Natural killer cell (primary cell): ENCODE measurements around the gene EIF4E1B. TPM values are rescaled to one million over a fixed set of nuclear protein-coding genes. Genes with fewer than 3 reads are reported as not detected.
"Not testable (repeated sequence)": the region's sequence is repeated elsewhere in the genome, so short reads cannot be mapped to it uniquely, and the experiment has no call there.

Experiments used
- ATAC-seq, 3 donors: fragments of 150-1000 bp in 2 of 3; fragments of 200-7000 bp in 1 of 3; cut with Tn5 transposase; 1 replicate in 1 of 3; 2 replicates in 2 of 3; pipeline ENCODE4 v1.10.0; 2021; ENCODE audit warnings: mild to moderate bottlenecking in 2 of 3, moderate library complexity in 2 of 3
- DNase-seq, 2 donors: peaks; one replicate each; pipeline versions ENCODE4 v3.0.0 to v3.0.0-alpha.2; 2013 to 2021; ENCODE audit warnings: mixed read lengths in 1 of 2
- H3K27ac ChIP-seq: one replicate; pipeline ENCODE4 v1.5.1; 2013; ENCODE audit warnings: mild to moderate bottlenecking, low read length
- H3K27me3 ChIP-seq: one replicate; pipeline ENCODE4 v1.6.1; 2013; ENCODE audit warnings: low read length; ENCODE audit not compliant: control insufficient read depth, insufficient read depth
- H3K36me3 ChIP-seq: one replicate; pipeline ENCODE4 v1.6.1; 2013; ENCODE audit warnings: low read length; ENCODE audit not compliant: control insufficient read depth, insufficient read depth
- H3K4me1 ChIP-seq: one replicate; pipeline ENCODE4 v1.6.1; 2013; ENCODE audit warnings: low read length; ENCODE audit not compliant: control insufficient read depth, insufficient read depth
- H3K4me3 ChIP-seq: one replicate; pipeline ENCODE4 v1.5.1; 2013; ENCODE audit warnings: low read length
- H3K9me3 ChIP-seq: one replicate; pipeline ENCODE4 v1.6.1; 2013; ENCODE audit warnings: low read length; ENCODE audit not compliant: control insufficient read depth, insufficient read depth
- H3K27ac Mint-ChIP-seq, 2 donors: one replicate each; pipeline ENCODE4 v1.8.0; 2022; ENCODE audit warnings: mild to moderate bottlenecking in 2 of 2, mixed read lengths in 2 of 2, moderate library complexity in 1 of 2
- H3K27me3 Mint-ChIP-seq, 2 donors: one replicate each; pipeline ENCODE4 v1.8.0; 2022; ENCODE audit warnings: low read depth in 2 of 2, mixed read lengths in 2 of 2
- H3K36me3 Mint-ChIP-seq: one replicate; pipeline ENCODE4 v1.8.0; 2022; ENCODE audit warnings: mixed read lengths
- H3K4me1 Mint-ChIP-seq, 2 donors: one replicate each; pipeline ENCODE4 v1.8.0; 2022; ENCODE audit warnings: mixed read lengths in 2 of 2
- H3K4me3 Mint-ChIP-seq: one replicate; pipeline ENCODE4 v1.8.0; 2022; ENCODE audit warnings: mild to moderate bottlenecking, moderate library complexity, mixed read lengths
- H3K9me3 Mint-ChIP-seq, 2 donors: one replicate each; pipeline ENCODE4 v1.8.0; 2022; ENCODE audit warnings: mixed read lengths in 2 of 2
- WGBS: methylation state at CpG from one replicate; pipeline ENCODE4 v1.1.7; 2013; ENCODE audit warnings: missing lambda C conversion rate; ENCODE audit not compliant: insufficient coverage; 5-methylcytosine and 5-hydroxymethylcytosine counted together
- intact Hi-C: fragments of 100-400 bp; cut with micrococcal nuclease; formaldehyde crosslinking; loops from one replicate; pipeline ENCODE4 v1.14.2; 2022
- total RNA-seq, 4 donors: library from RNA; stranded (reverse); fragments of 120-200 nt in 1 of 4; gene quantifications; one replicate each; pipeline versions ENCODE4 v1.2.3 to v1.2.4, GENCODE V29; 2013 to 2022
- TF ChIP-seq, protein P1 (sequence below): fragments of 200-600 bp; IDR thresholded peaks from one replicate; pipeline ENCODE4 v1.8.0; 2022; ENCODE audit warnings: antibody characterized with exemption

Gene EIF4E1B
- total RNA-seq, 3 donors from 2014 or later (not counting 1 experiment from before 2014, with no cell fraction given) = not detected

DNA sequence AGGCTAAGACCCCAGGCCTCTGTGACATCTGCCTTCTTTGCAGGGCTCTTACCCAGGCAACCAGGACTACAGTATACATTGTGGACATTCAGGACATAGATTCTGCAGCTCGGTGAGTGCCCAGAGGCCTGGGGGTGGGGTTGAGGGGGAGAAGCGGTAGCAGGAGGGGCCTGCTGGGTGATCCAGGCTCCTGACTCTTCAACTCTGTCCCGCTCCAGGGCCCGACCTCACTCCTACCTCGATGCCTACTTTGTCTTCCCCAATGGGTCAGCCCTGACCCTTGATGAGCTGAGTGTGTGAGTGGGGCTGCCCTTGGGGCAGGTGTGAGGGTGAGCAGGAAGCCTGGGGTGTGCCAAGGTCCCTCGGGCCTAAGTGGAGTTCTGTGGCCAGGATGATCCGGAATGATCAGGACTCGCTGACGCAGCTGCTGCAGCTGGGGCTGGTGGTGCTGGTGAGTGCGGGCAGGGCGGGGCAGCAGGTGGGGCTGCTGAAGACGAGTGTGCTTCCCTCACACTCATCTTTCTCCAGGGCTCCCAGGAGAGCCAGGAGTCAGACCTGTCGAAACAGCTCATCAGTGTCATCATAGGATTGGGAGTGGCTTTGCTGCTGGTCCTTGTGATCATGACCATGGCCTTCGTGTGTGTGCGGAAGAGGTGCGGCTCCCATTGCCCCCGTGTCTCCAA lies 40.3 kb upstream of the EIF4E1B start:
- Mint-ChIP-seq H3K27me3 (peaks cover 0 to 9% of the 10 kb centered on the region in 2 donors), H3K9me3 (no peaks in the 10 kb centered on the region), H3K36me3 (no peaks in the 10 kb centered on the region), H3K27ac (no peak overlapping the region), H3K4me1 (no peaks in the 10 kb centered on the region), H3K4me3 (no peak overlapping the region)
- no peaks in the 10 kb centered on the region for H3K27me3 ChIP-seq
- WGBS = 90% methylated on average over 13 of the region's 17 CpGs
- TF ChIP-seq, protein P1, sequence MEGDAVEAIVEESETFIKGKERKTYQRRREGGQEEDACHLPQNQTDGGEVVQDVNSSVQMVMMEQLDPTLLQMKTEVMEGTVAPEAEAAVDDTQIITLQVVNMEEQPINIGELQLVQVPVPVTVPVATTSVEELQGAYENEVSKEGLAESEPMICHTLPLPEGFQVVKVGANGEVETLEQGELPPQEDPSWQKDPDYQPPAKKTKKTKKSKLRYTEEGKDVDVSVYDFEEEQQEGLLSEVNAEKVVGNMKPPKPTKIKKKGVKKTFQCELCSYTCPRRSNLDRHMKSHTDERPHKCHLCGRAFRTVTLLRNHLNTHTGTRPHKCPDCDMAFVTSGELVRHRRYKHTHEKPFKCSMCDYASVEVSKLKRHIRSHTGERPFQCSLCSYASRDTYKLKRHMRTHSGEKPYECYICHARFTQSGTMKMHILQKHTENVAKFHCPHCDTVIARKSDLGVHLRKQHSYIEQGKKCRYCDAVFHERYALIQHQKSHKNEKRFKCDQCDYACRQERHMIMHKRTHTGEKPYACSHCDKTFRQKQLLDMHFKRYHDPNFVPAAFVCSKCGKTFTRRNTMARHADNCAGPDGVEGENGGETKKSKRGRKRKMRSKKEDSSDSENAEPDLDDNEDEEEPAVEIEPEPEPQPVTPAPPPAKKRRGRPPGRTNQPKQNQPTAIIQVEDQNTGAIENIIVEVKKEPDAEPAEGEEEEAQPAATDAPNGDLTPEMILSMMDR = no peak
- intact Hi-C loops = no loop called here
- H3K27ac ChIP-seq = no peak overlapping the region
- H3K9me3 ChIP-seq = peaks cover 6% of the 10 kb centered on the region
- ATAC-seq (no peak), DNase-seq (no peak)
- no peaks in the 10 kb centered on the region for H3K4me1 ChIP-seq
- no peaks in the 10 kb centered on the region for H3K36me3 ChIP-seq
- H3K4me3 ChIP-seq = no peak overlapping the region

DNA sequence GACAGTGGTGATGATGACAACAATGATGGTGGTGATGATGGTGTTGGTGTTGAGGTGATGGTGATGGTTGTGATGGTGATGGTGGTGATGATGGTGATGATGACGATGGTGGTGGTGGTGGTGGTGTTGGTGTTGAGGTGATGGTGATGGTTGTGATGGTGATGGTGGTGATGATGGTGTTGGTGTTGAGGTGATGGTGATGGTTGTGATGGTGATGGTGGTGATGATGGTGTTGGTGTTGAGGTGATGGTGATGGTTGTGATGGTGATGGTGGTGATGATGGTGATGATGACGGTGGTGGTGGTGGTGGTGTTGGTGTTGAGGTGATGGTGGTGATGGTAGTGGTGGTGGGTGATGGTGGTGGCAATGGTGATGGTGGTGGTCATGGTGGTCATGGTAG lies 38.8 kb upstream of the EIF4E1B start:
- H3K4me1 ChIP-seq, H3K27ac Mint-ChIP-seq, H3K4me1 Mint-ChIP-seq, ATAC-seq, H3K9me3 Mint-ChIP-seq, DNase-seq, H3K27me3 ChIP-seq, intact Hi-C loops, H3K36me3 ChIP-seq, H3K27ac ChIP-seq, H3K36me3 Mint-ChIP-seq, H3K9me3 ChIP-seq, H3K4me3 ChIP-seq, H3K4me3 Mint-ChIP-seq: not testable (repeated sequence)
- 73% methylated on average over 2 of the region's 2 CpGs for WGBS
- H3K27me3 Mint-ChIP-seq = peaks cover 0 to 20% of the 10 kb centered on the region in 2 donors

DNA sequence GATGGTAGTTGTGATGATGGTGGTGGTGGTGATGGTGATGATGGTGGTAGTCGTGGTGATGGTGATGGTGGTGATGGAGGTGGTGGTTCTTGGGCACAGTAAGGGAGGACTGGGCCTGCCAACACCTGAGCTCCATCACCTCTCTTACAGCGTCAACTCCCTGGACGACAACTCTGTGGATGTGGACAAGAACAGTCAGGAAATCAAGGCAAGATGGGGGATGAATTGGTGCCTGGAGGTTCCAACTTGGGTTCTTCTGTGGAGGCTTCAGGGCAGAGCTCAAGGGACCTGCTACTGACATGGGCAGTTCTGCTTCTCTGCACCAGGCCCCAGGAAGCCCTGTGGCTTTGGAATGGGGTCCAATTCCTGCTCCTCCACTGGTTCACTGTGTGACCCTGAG lies 37.9 kb upstream of the EIF4E1B start:
- 100% methylated on average over 2 of the region's 3 CpGs for WGBS
- no peaks in the 10 kb centered on the region for H3K9me3 ChIP-seq
- H3K36me3 ChIP-seq = no peaks in the 10 kb centered on the region
- no peaks in the 10 kb centered on the region for H3K27me3 ChIP-seq
- intact Hi-C loops = no loop called here
- ATAC-seq = no peak
- no peak overlapping the region for H3K27ac ChIP-seq
- peaks cover 6% of the 10 kb centered on the region for H3K4me1 ChIP-seq
- H3K9me3 Mint-ChIP-seq = no peaks in the 10 kb centered on the region
- peaks cover 0 to 7% of the 10 kb centered on the region in 2 donors for H3K4me1 Mint-ChIP-seq
- peaks cover 0 to 20% of the 10 kb centered on the region in 2 donors for H3K27me3 Mint-ChIP-seq
- no peaks in the 10 kb centered on the region for H3K36me3 Mint-ChIP-seq
- no peak overlapping the region for H3K4me3 Mint-ChIP-seq
- DNase-seq = no peak
- no peak overlapping the region for H3K27ac Mint-ChIP-seq
- TF ChIP-seq, protein P1 = no peak
- H3K4me3 ChIP-seq = no peak overlapping the region

DNA sequence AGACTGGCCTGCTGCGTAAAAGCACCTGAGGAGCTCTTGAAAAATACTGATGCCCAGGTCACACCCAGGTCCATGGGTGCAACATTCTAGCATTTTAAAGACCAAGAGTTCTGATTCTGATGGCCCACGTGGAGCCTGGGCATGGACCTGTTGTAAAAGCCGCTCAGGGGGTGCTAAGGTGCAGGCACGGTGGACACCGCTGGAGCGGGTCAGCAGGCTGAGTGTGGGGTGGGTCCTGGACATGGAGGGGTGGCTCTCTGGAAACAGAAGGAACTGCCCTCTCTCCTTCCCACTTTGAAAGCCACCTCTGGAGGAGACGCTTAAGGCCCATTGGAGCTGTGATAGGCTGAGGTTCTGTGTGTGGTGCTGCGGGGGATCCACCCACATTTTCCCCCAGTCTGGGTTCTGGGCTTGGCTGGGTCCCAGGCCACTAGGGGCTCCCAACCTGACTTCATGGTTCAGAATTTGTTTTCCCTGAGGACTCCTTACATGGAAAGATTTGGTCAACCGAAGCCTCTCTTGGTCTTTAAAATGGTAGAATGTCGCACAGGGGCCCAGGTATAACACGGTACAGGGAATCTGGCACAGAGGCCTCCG lies 37.1 kb upstream of the EIF4E1B start:
- DNase-seq = no peak
- TF ChIP-seq, protein P1 = no peak
- Mint-ChIP-seq H3K4me1 (peaks cover 0 to 7% of the 10 kb centered on the region in 2 donors), H3K27me3 (peaks cover 0 to 18% of the 10 kb centered on the region in 2 donors), H3K36me3 (no peaks in the 10 kb centered on the region), H3K9me3 (no peaks in the 10 kb centered on the region), H3K4me3 (no peak overlapping the region), H3K27ac (no peak overlapping the region)
- H3K4me1 ChIP-seq = peaks cover 6% of the 10 kb centered on the region
- no peaks in the 10 kb centered on the region for H3K36me3 ChIP-seq
- ATAC-seq = no peak
- intact Hi-C loops = no loop called here
- no peak overlapping the region for H3K4me3 ChIP-seq
- WGBS = 94% methylated on average over 10 of the region's 12 CpGs
- H3K27me3 ChIP-seq = no peaks in the 10 kb centered on the region
- H3K9me3 ChIP-seq = no peaks in the 10 kb centered on the region
- no peak overlapping the region for H3K27ac ChIP-seq
